Endothelial cell (in vitro differentiated cells): Measurements from ENCODE around the gene ST3GAL5. TPM values are rescaled to one million over a fixed set of nuclear protein-coding genes. Genes with fewer than 3 reads are reported as not detected.

Experiments used
- DNase-seq: peaks from one replicate; pipeline ENCODE4 v3.0.0; 2021; ENCODE audit warnings: low spot score
- H3K27ac Mint-ChIP-seq: one replicate; pipeline ENCODE4 v1.8.0; 2021; ENCODE audit warnings: mixed read lengths, inconsistent platforms; ENCODE audit not compliant: unreplicated experiment
- H3K27me3 Mint-ChIP-seq: one replicate; pipeline ENCODE4 v1.8.0; 2021; ENCODE audit warnings: mild to moderate bottlenecking, moderate library complexity, mixed read lengths, inconsistent platforms; ENCODE audit not compliant: unreplicated experiment
- H3K36me3 Mint-ChIP-seq: one replicate; pipeline ENCODE4 v1.8.0; 2021; ENCODE audit warnings: mild to moderate bottlenecking, low read depth, mixed read lengths, inconsistent platforms; ENCODE audit not compliant: unreplicated experiment
- H3K4me1 Mint-ChIP-seq: one replicate; pipeline ENCODE4 v1.8.0; 2021; ENCODE audit warnings: mild to moderate bottlenecking, mixed read lengths, inconsistent platforms; ENCODE audit not compliant: unreplicated experiment
- H3K4me3 Mint-ChIP-seq: one replicate; pipeline ENCODE4 v1.8.0; 2021; ENCODE audit warnings: mild to moderate bottlenecking, mixed read lengths, inconsistent platforms; ENCODE audit not compliant: unreplicated experiment
- H3K9me3 Mint-ChIP-seq: one replicate; pipeline ENCODE4 v1.8.0; 2021; ENCODE audit warnings: mixed read lengths, inconsistent platforms; ENCODE audit not compliant: unreplicated experiment
- CTCF ChIP-seq: fragments of 200-600 bp; sonication (generic); IDR thresholded peaks from one replicate; pipeline ENCODE4 v1.5.0; 2021; ENCODE audit warnings: antibody characterized with exemption; ENCODE audit not compliant: unreplicated experiment
- total RNA-seq: library from RNA; stranded (reverse); fragmentation: NEBNext Ultra II Directional; extraction: Animal tissue kit (Norgen Biotek cat#: 25700); gene quantifications from one replicate; pipeline ENCODE4 v1.2.1, GENCODE V29; 2021; ENCODE audit not compliant: unreplicated experiment

Gene ST3GAL5
- total RNA-seq, 1 donor from 2014 or later = 49.8 TPM

GRCh38 chr2:85858841-85859240 lies 29.9 kb downstream of the ST3GAL5 start:
- no peak for DNase-seq
- no peak for TF ChIP-seq CTCF
- H3K4me1 Mint-ChIP-seq = peaks cover 40% of the 10 kb centered on the region
- H3K27me3 Mint-ChIP-seq = no peaks in the 10 kb centered on the region
- no peak overlapping the region for H3K27ac Mint-ChIP-seq
- H3K36me3 Mint-ChIP-seq = peaks cover 44% of the 10 kb centered on the region
- H3K9me3 Mint-ChIP-seq = no peaks in the 10 kb centered on the region
- H3K4me3 Mint-ChIP-seq = peak overlapping the region; percentile 24

GRCh38 chr2:85854897-85855296 lies 33.9 kb downstream of the ST3GAL5 start:
- H3K27ac Mint-ChIP-seq = peak overlapping the region; percentile 46
- H3K4me1 Mint-ChIP-seq = peaks cover 39% of the 10 kb centered on the region
- H3K9me3 Mint-ChIP-seq = no peaks in the 10 kb centered on the region
- H3K27me3 Mint-ChIP-seq = peaks cover 2% of the 10 kb centered on the region
- H3K4me3 Mint-ChIP-seq = peak overlapping the region; percentile 19
- no peak for DNase-seq
- peaks cover 66% of the 10 kb centered on the region for H3K36me3 Mint-ChIP-seq
- no peak for TF ChIP-seq CTCF

- Mint-ChIP-seq H3K4me3 (peak overlapping the region; percentile 42), H3K4me1 (peaks cover 36% of the 10 kb centered on the region), H3K27ac (peak overlapping the region; percentile 96), H3K9me3 (no peaks in the 10 kb centered on the region), H3K27me3 (peaks cover 2% of the 10 kb centered on the region), H3K36me3 (peaks cover 68% of the 10 kb centered on the region)
- no peak for TF ChIP-seq CTCF
- no peak for DNase-seq
Observed at GRCh38 chr2:85854166-85854509, 34.7 kb downstream of the ST3GAL5 start.

- no peak for DNase-seq
- no peak for TF ChIP-seq CTCF
- peak overlapping the region; percentile 96 for H3K27ac Mint-ChIP-seq
- peaks cover 32% of the 10 kb centered on the region for H3K4me1 Mint-ChIP-seq
- peak overlapping the region; percentile 19 for H3K4me3 Mint-ChIP-seq
- no peaks in the 10 kb centered on the region for H3K9me3 Mint-ChIP-seq
- H3K27me3 Mint-ChIP-seq = peaks cover 2% of the 10 kb centered on the region
- H3K36me3 Mint-ChIP-seq = peaks cover 63% of the 10 kb centered on the region
Observed at GRCh38 chr2:85853499-85854165, 35.2 kb downstream of the ST3GAL5 start.

- H3K27ac Mint-ChIP-seq = peak overlapping the region; percentile 96
- peaks cover 32% of the 10 kb centered on the region for H3K4me1 Mint-ChIP-seq
- H3K9me3 Mint-ChIP-seq = no peaks in the 10 kb centered on the region
- DNase-seq = no peak
- no peak for TF ChIP-seq CTCF
- peaks cover 2% of the 10 kb centered on the region for H3K27me3 Mint-ChIP-seq
- peak overlapping the region; percentile 19 for H3K4me3 Mint-ChIP-seq
- peaks cover 67% of the 10 kb centered on the region for H3K36me3 Mint-ChIP-seq
Observed at GRCh38 chr2:85852937-85853498, 35.8 kb downstream of the ST3GAL5 start.
